K562 (cell line): ENCODE measurements around the gene DPAGT1. TPM values are rescaled to one million over a fixed set of nuclear protein-coding genes. Genes with fewer than 3 reads are reported as not detected.

Source experiments
- CBX1 ChIP-seq: sonication (generic); IDR thresholded peaks from 2 replicates; pipeline ENCODE4 v1.6.1; 2016; ENCODE audit warnings: antibody characterized with exemption, low read depth, mild to moderate bottlenecking
- CEBPB ChIP-seq: fragments of 450-650 bp; IDR thresholded peaks from 2 replicates; pipeline ENCODE4 v1.6.1; 2016; ENCODE audit warnings: missing genetic modification characterization, missing compliant biosample characterization
- CREM ChIP-seq: IDR thresholded peaks from 2 replicates; pipeline ENCODE4 v1.6.1; 2014; ENCODE audit warnings: antibody characterized with exemption, low read depth
- EWSR1 ChIP-seq: fragments of 450-650 bp; IDR thresholded peaks from 2 replicates; pipeline ENCODE4 v1.6.1; 2018; ENCODE audit warnings: borderline replicate concordance, mild to moderate bottlenecking, low read depth, moderate library complexity; ENCODE audit not compliant: partially characterized antibody
- GTF2A2 ChIP-seq: IDR thresholded peaks from 2 replicates; pipeline ENCODE4 v1.6.1; 2016; ENCODE audit warnings: mild to moderate bottlenecking, missing genetic modification characterization, missing compliant biosample characterization
- KLF6 ChIP-seq: fragments of 250-450 bp; sonication (Bioruptor Pico); IDR thresholded peaks from 2 replicates; pipeline ENCODE4 v1.4.0; 2020; ENCODE audit warnings: mild to moderate bottlenecking, moderate library complexity, borderline replicate concordance
- LCOR ChIP-seq: sonication (generic); formaldehyde crosslinking; IDR thresholded peaks from 2 replicates; pipeline ENCODE4 v1.8.0; 2022; ENCODE audit warnings: mild to moderate bottlenecking, missing genetic modification reagents
- MBD1 ChIP-seq: fragments of 250-450 bp; sonication (Bioruptor Pico); IDR thresholded peaks from 2 replicates; pipeline ENCODE4 v1.8.0; 2022; ENCODE audit warnings: inconsistent platforms
- MEF2D ChIP-seq: conservative IDR thresholded peaks from 2 replicates; pipeline ENCODE4 v1.6.1; 2016; ENCODE audit warnings: low read depth, missing genetic modification characterization, missing compliant biosample characterization
- MYC ChIP-seq, 2 experiments: fragments of 250-450 bp in 1 of 2; sonication (Bioruptor Pico) in 1 of 2; IDR thresholded peaks; 2 replicates each; pipeline versions ENCODE4 v1.5.1 to v1.6.1; 2012 to 2021; ENCODE audit warnings: low read depth in 2 of 2, borderline replicate concordance in 1 of 2, improper control_type of control experiment in 1 of 2, low read length in 1 of 2, mild to moderate bottlenecking in 1 of 2, moderate library complexity in 1 of 2
- PHB ChIP-seq: fragments of 250-450 bp; sonication (Bioruptor Pico); IDR thresholded peaks from 2 replicates; pipeline ENCODE4 v1.5.0; 2021
- POLR3A ChIP-seq: IDR thresholded peaks from 2 replicates; pipeline ENCODE4 v1.6.1; 2011; ENCODE audit warnings: borderline replicate concordance, mild to moderate bottlenecking, moderate library complexity; ENCODE audit not compliant: insufficient read length, insufficient read depth; ENCODE audit errors: extremely low read depth
- PRPF4 ChIP-seq: fragments of 200-400 bp; formaldehyde crosslinking; IDR thresholded peaks from one replicate; pipeline ENCODE4 v1.6.1; 2017; ENCODE audit warnings: low read length, low read depth, mild to moderate bottlenecking; ENCODE audit not compliant: insufficient read depth, poor library complexity, severe bottlenecking
- RBFOX2 ChIP-seq: fragments of 200-400 bp; formaldehyde crosslinking; IDR thresholded peaks from 2 replicates; pipeline ENCODE4 v1.6.1; 2017; ENCODE audit warnings: low read depth, mild to moderate bottlenecking, low read length, moderate library complexity
- RCOR1 ChIP-seq, 2 experiments: IDR thresholded peaks; 2 replicates each; pipeline ENCODE4 v1.6.1; 2012; ENCODE audit warnings: low read depth in 2 of 2, low read length in 2 of 2, borderline replicate concordance in 1 of 2, improper control_type of control experiment in 1 of 2
- SOX6 ChIP-seq: fragments of 450-650 bp; IDR thresholded peaks from 2 replicates; pipeline ENCODE4 v1.6.1; 2014; ENCODE audit warnings: mild to moderate bottlenecking
- TSHZ1 ChIP-seq: fragments of 250-450 bp; sonication (Bioruptor Pico); IDR thresholded peaks from 2 replicates; pipeline ENCODE4 v1.4.0; 2020; ENCODE audit warnings: mild to moderate bottlenecking, moderate library complexity
- ZNF175 ChIP-seq: fragments of 200-800 bp; sonication (Bioruptor generic); IDR thresholded peaks from 2 replicates; pipeline ENCODE4 v1.6.1; 2016; ENCODE audit warnings: low read depth, mild to moderate bottlenecking, missing genetic modification characterization, missing compliant biosample characterization
- ZNF212 ChIP-seq: fragments of 450-650 bp; formaldehyde crosslinking; IDR thresholded peaks from 2 replicates; pipeline ENCODE4 v1.4.0; 2020; ENCODE audit warnings: mild to moderate bottlenecking
- ZNF224 ChIP-seq: sonication (generic); formaldehyde crosslinking; IDR thresholded peaks from 2 replicates; pipeline ENCODE4 v1.8.0; 2022; ENCODE audit warnings: mild to moderate bottlenecking, missing genetic modification reagents
- ZNF324 ChIP-seq: fragments of 250-450 bp; sonication (Bioruptor Pico); IDR thresholded peaks from 2 replicates; pipeline ENCODE4 v1.4.0; 2020; ENCODE audit warnings: mild to moderate bottlenecking
- ZNF398 ChIP-seq: fragments of 250-450 bp; sonication (Bioruptor Pico); IDR thresholded peaks from 2 replicates; pipeline ENCODE4 v1.8.0; 2021; ENCODE audit warnings: moderate library complexity, mild to moderate bottlenecking, inconsistent platforms
- ZNF41 ChIP-seq: fragments of 250-450 bp; sonication (Bioruptor Pico); conservative IDR thresholded peaks from 2 replicates; pipeline ENCODE4 v1.4.0; 2020; ENCODE audit warnings: mild to moderate bottlenecking
- polyA plus RNA-seq, 8 experiments: library from polyadenylated mRNA; depleted of rRNA in 4 of 8; stranded (reverse) in 5 of 8; unstranded in 3 of 8; fragments of >200 nt; fragmentation: Nextera tagmentation in 2 of 8; fragmentation: Illumina TruSeq in 1 of 8; extraction: Ambion mirVana in 2 of 8; extraction: Trizol in 1 of 8; gene quantifications; 2 replicates each; pipeline versions ENCODE4 v1.2.1 to v1.2.3, GENCODE V29; 2011 to 2014; ENCODE audit warnings: inconsistent platforms in 1 of 8, missing spikeins in 1 of 8
- total RNA-seq, 7 experiments: library from RNA; depleted of rRNA in 6 of 7; stranded (reverse); fragments of >200 nt in 6 of 7; fragmentation: Illumina TruSeq in 2 of 7; extraction: Trizol in 2 of 7; gene quantifications; 2 replicates each; pipeline versions ENCODE4 v1.2.1 to v1.2.3, GENCODE V29; 2011 to 2021; ENCODE audit warnings: low replicate concordance in 1 of 7

The DPAGT1 gene
- total and polyA plus RNA-seq, 9 of the 15 experiments (the other 6 are each of a cell fraction or from before 2014, with no cell fraction given): 29.9 to 135 (median 85.0) TPM

- TF ChIP-seq ZNF41 (CRISPR knock-in tag) (no peak), ZNF398 (CRISPR knock-in tag) (no peak), TSHZ1 (CRISPR knock-in tag) (no peak), MYC (IDR thresholded peaks at IDR 0.05; ENCODE audit: low read depth, low read length) (no peak), MYC (CRISPR knock-in tag; IDR thresholded peaks at IDR 0.05; ENCODE audit: borderline replicate concordance, low read depth) (no peak), PHB (CRISPR knock-in tag) (no peak), RCOR1 (IDR thresholded peaks at IDR 0.05; ENCODE audit: borderline replicate concordance in 1 of 2, low read depth in 2 of 2, low read length in 2 of 2) (no peak), GTF2A2 (tag) (no peak), LCOR (CRISPR knock-in tag) (0 out of 2 replicates have a peak, but pooled peaks have one; percentile 49), ZNF175 (CRISPR knock-in tag) (no peak), KLF6 (CRISPR knock-in tag) (no peak), POLR3A (no peak), ZNF324 (CRISPR knock-in tag) (no peak), MEF2D (no peak), MBD1 (CRISPR knock-in tag) (no peak), CBX1 (0 out of 2 replicates have a peak, but pooled peaks have one; percentile 59), CEBPB (tag) (peak; percentile 31; the same call in 1 of the 2 replicates), ZNF224 (no peak), ZNF212 (no peak), PRPF4 (no peak), SOX6 (peak; percentile 28; the same call in 1 of the 2 replicates), CREM (0 out of 2 replicates have a peak, but pooled peaks have one; percentile 7), RBFOX2 (no peak), EWSR1 (no peak)
Observed at GRCh38 chr11:119062779-119063178, 38.9 kb downstream of the DPAGT1 start (continued).
